NCI-H1436 treated with DMSO at 0.1 percent for 48 hours (cell line): ENCODE results near the gene LCORL.
A peak's percentile ranks its signal among the peaks of the same experiment; 100 is the strongest.
"Not testable (repeated sequence)": the region's sequence is repeated elsewhere in the genome, so short reads cannot be mapped to it uniquely, and the experiment has no call there.

Experiments used
- DNase-seq: peaks from one replicate; lab custom pipeline; 2025; lab: John Stamatoyannopoulos, UW

Gene LCORL

DNA sequence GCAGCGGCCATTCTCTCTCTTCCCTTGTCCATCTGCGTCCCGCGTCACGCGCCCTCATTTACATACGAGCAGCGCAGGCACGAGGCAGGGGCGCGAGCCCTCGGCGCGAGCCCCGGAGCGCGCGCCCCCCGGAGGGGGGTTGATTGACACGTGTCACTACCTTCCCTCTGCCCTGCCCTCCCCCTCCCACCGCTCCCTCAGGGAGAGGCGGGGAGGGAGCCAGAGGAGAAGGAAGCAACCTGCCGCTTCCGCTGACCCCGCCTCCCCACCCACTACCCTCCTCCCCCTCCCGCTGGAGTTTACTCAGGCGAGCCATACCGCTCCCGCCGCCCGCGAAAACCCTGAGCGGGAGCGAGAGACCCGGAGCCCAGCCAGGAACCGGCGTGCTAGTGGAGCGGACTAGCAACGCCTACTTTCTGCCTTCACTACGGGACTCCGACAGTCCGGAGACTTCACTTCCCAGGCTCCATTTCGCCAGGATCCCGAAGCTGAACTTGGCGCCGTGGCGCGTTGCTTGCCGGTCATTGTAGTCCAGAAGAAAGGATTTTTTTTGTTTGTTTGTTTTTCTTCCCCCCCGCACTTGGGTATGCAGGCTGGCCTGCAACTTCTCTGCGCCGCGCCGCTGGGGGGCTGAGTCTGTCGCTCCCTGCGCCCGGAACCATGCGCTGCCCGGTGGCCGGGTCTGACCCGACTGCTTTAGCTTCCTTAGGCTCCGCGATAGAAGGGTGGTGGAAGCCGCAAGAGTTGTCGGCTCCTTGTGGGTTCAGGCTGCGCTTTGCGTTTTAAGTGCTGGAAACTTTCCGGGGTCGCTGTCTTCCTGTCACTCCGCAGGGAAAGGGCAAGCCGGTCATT is at the start of gene LCORL:
TSS of gene LCORL (minus strand) at position 36 of the 852 bp plus-strand sequence. CDS start at position 32, 4 bp downstream.
- peak; percentile 82 for DNase-seq

DNA sequence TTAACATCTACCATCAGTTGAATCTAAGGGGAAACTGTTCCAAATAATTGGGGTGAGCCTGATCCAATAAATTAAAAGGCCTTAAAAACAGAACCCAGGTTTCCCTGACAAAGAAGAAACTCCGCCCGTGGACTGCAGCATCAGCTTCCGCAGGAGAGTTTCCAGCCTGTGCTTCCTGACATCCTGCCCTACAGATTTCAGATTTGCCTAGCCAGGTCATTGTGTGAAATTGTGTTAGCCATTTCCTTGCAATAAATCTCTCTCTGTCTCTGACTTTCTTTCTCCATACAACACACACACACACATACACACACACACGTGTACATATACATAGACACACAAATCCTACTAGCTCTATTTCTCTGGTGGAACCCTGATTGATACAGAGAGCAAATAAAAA is 48.3 kb upstream of the LCORL start:
- no peak for DNase-seq

- DNase-seq: no peak
Measured at GRCh38 chr4:18067031-18067430, 45.5 kb upstream of the LCORL start.

GRCh38 chr4:18063079-18063478 is 41.5 kb upstream of the LCORL start:
- no peak for DNase-seq

- DNase-seq: no peak
Measured at GRCh38 chr4:18057821-18058533, 36.4 kb upstream of the LCORL start.

DNA sequence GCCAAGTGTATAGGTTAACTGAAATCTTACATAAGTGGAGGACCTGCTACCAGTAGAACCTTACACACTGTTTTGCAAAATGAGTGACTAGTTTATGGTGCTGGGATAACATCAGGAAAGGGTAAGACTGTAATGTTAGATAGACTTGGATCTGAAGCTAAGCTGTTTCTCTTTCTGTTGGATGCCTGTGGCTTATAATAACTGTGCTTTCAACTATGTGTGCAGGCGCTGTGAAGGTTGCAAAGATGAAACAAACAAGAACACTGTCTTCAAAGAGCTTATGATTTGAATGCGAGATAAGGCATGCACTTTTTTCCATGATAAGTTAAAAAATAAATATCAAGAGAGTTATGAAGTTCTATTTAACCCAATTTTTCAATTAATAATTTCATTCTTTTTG is 34.5 kb upstream of the LCORL start:
- no peak for DNase-seq

DNA sequence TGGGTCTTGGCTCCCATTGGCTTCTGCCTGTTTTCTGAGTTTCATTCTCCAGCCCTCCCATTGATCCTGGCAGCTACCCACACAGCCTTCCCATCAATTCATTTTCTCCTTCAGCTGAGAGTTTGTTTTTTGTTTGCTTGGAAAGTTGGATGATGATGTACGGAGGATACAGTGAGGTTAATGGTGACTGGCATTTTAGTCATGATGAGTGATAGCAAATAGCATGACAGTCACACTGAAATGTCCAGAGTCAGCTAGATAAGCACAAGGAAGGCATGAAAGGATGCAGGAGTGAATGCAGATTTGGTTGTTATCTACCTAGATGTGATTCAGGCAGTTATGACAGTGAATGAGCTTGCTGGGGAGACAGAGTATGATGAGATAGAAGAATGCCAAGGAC is 30.6 kb upstream of the LCORL start:
- DNase-seq: no peak

DNA sequence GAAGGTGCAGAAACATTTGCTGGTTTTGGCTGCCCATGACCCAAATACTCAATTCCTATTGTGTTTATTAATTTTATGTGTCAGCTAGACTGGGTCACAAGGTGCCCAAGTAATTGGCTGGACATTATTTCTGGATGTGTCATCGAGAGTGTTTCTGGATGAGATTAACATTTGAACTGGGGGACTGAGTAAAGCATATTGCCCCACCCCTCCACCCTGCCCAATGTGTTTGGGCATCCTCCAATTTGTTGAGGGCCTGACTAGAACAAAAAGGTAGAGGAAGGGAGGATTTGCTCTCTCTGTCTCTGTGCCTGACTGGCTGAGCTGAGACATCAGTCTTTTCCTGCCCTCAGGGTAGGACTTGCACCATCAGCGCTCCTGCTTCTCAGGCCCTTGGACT is 29.7 kb upstream of the LCORL start:
- DNase-seq: no peak

DNA sequence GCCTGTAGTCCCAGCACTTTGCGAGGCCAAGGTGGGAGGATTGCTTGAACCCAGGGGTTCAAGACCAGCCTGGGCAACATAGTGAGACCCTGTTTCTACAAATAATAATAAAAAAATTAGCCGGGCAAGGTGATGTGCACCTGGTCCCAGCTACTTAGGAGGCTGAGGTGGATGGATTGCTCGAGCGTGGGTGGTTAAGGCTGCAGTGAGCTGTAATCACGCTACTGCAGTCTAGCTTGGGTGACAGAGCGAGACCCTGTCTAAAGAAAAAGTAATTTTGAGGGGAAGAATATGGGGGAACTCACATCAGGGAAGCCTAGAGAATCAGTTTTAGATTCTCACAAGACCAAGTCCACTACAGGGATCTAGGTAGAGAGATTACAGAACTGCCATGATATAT is 28.9 kb upstream of the LCORL start:
- no peak for DNase-seq

DNA sequence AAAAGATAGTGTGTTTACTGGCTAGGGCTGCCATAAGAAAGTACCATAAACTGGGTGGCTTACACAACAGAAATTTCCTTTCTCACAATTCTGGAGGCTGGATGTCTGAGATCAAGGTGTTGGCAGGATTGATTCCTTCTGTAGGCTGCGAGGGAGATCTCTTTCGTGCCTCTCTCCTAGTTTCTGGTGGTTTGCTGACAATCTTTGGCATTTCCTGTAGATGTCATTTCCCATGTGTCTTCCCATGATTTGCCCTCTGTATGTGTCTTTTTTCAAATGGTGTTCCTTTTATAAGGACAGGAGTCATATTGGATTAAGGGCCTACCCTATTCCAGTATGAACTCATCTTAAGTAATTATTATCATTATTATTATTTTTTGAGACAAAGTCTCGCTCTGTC is 27.9 kb upstream of the LCORL start:
- no peak for DNase-seq

DNA sequence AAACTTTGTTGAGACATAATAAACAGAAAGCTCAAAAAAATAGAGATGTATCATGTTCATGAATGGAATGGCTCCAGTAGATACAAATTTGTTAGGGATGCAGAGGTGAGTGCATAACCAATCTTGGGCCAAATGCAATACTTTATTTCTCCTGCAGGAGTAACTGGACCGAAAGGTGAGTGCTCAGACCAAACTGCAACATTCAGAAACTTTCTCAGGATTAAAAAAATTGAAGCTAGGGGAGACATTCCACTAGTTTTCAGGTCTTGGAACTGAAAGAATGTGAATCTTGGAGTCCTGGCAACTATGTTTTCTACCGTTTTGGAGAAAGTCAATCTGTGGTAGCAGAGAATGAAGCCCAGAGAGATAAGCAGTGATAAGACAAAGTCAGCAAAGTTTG is 21.2 kb upstream of the LCORL start:
- no peak for DNase-seq

- DNase-seq: no peak
Measured at GRCh38 chr4:18042012-18042411, 20.5 kb upstream of the LCORL start.

DNA sequence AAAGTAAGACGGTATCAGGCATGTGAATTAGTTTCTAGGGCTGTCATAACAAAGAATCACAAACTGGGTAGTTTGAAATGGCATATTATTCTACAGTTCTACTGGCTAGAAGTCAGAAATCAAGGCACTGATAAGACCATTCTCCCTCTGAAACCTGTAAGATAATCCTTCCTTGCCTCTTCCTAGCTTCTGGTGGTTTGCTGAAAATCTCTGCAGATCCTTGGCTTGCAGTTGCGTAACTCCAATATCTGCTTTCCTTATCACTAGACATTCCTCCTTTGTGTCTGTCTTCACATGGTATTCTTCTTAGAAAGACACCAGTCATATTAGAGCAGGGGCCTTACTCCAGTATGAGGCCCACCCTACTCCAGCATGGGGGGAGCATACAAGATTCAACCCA is 19.6 kb upstream of the LCORL start:
- no peak for DNase-seq

- DNase-seq: no peak
Measured at GRCh38 chr4:18039113-18039512, 17.6 kb upstream of the LCORL start.

- DNase-seq: not testable (repeated sequence)
Measured at GRCh38 chr4:18036369-18036768, 14.8 kb upstream of the LCORL start.

DNA sequence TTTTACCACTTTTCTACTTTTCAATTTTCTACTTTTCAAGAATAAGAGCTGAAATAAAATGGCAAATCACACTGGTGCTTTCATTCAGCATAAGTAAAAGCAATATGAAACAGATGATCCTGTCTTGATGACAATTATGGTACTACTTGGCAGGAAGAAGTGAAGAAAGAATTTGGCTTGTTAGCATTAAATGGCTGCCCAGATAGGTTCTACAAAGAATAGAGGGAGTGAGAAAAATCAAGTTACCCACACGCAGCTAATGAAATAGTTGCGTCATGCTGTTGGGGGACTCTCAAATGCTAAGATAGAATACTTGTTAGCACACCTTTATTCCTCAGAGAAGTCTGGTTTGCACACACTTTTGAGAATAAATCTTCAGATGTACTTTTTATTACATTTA is 12.5 kb upstream of the LCORL start:
- no peak for DNase-seq

DNA sequence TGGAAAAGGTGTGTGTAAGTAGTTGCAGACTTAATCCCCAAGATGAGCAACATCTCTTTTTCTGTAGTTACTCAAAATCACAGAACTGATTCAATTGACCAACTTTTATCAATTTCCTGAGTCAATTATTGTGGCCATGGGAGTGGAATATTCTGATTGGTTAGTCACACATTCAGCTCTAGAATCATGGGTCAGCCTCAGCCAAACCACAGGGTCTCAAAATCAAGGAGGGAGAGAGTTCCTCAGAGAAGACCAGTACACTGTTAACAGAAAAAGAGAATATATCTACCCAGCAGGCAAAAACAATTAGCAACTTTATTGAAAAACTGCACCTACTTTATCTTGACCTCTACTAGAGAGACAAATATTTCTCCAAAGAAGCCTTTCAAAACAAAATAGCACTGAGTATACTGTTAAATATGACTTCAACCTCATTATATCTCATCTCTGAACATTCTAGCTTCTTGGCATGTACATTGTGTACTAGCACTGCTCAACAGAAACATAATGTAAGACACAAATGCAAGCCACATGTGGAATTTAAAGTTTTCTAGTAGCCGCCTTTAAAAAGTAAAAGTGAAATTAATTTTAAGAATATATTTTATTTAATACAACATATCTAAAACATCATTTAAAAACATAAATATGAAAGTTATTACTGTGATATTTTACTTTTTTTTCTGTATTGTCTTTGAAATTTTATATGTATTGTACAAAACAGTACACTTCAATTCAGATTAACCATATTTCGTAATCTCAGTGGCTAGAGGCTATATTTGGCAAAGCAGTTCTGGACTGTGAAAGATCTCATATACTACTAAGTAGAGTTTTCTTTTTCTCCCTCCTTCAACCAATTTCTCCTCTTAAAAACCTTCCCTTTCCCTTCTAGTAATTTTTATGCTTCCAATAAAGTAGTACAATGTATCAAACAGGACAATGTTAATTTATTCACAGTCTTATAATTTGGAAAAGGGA is 11.8 kb upstream of the LCORL start:
- no peak for DNase-seq

GRCh38 chr4:18025288-18025687 is 3.7 kb upstream of the LCORL start:
- no peak for DNase-seq

GRCh38 chr4:18022572-18023050 is 1.1 kb upstream of the LCORL start:
- DNase-seq: no peak

DNA sequence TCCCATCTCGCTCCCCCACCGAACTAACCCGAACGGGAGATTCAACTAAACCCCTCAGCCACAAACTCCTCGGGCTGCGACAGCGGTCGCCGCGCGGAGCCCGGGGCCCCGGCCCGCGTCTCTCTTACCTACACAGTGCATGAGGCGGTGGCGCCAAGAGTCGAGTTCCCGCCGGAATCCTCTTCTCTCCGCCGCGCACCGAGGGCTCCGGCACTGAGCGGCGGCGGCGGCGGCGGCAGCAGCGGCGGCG is 160 bp downstream of the LCORL start:
- no peak for DNase-seq

DNA sequence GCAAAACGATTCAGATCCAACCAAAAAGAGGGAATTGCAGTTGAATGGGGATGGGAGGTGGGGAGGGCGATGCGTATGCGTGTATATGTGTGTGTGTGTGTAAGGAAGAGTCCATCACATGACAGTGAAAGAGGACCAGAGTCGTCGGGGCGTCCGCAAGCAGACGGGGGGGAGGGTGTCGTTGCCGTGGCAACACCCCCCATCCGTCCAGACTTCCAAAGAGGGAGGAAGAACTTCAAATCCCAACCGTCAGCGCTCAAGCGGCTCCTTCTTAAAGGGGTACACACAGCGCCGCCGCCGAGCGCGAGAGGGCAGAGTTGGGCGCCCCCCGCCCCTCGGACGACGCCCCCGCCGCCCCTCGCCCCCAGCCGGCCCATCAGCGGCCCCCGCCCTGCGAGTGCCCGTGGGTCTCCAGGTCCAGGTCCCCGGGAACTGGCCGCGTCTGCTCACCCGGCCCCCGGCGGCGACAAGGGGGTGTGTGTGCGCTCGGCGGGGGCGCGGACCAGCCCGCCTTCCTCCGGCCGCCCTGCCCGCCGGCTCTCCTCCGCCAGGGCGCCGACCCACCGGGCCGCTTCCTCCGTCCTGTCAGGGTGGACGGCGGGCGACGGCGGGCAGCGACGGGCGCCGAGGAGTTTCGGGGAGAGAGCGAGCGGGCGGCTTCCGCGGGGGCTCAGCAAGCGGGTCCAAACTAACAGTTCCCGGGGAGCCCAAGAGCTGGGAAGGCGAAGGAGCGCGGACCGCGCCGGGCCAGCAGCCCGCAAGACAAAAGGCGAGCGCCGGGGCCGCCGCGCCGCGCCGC is 685 bp downstream of the LCORL start:
- no peak for DNase-seq
